KMS-11 (cell line): Measurements from ENCODE around the gene RBM4B.

Source experiments
- H2AFZ ChIP-seq: fragments of 200-600 bp; sonication (generic); 2 replicates; pipeline ENCODE4 v1.6.1; 2016; ENCODE audit warnings: antibody characterized with exemption, mixed run types, low read depth
- H3K27ac ChIP-seq: fragments of 200-600 bp; sonication (generic); 2 replicates; pipeline ENCODE4 v1.6.1; 2016; ENCODE audit warnings: mild to moderate bottlenecking, mixed run types
- H3K27me3 ChIP-seq: fragments of 200-600 bp; sonication (generic); 2 replicates; pipeline ENCODE4 v1.6.1; 2017; ENCODE audit warnings: mild to moderate bottlenecking, low read depth, mixed run types, moderate library complexity; ENCODE audit not compliant: insufficient read depth
- H3K36me3 ChIP-seq: fragments of 200-600 bp; sonication (generic); 2 replicates; pipeline ENCODE4 v1.6.1; 2017; ENCODE audit warnings: mild to moderate bottlenecking, mixed run types; ENCODE audit not compliant: insufficient read depth
- H3K4me1 ChIP-seq: fragments of 200-600 bp; sonication (generic); 2 replicates; pipeline ENCODE4 v1.6.1; 2016; ENCODE audit warnings: mild to moderate bottlenecking, low read depth, mixed run types; ENCODE audit not compliant: poor library complexity, severe bottlenecking
- H3K4me2 ChIP-seq: fragments of 200-600 bp; sonication (generic); 2 replicates; pipeline ENCODE4 v1.7.0; 2016; ENCODE audit warnings: mild to moderate bottlenecking, mixed run types
- H3K4me3 ChIP-seq: fragments of 200-600 bp; sonication (generic); IDR thresholded peaks from 2 replicates; pipeline ENCODE4 v1.6.1; 2017; ENCODE audit warnings: low read depth, low read length, mixed read lengths; ENCODE audit not compliant: insufficient read depth
- H3K79me2 ChIP-seq: fragments of 200-600 bp; sonication (generic); 2 replicates; pipeline ENCODE4 v1.6.1; 2016; ENCODE audit warnings: low read depth, mixed run types; ENCODE audit not compliant: insufficient read depth
- H3K9ac ChIP-seq: fragments of 200-600 bp; sonication (generic); 2 replicates; pipeline ENCODE4 v1.6.1; 2016; ENCODE audit warnings: mild to moderate bottlenecking, mixed run types
- H4K20me1 ChIP-seq: fragments of 200-600 bp; sonication (generic); 2 replicates; pipeline ENCODE4 v1.6.1; 2016; ENCODE audit warnings: mild to moderate bottlenecking, mixed run types; ENCODE audit not compliant: insufficient read depth
- CTCF ChIP-seq: fragments of 200-600 bp; sonication (generic); conservative IDR thresholded peaks from 2 replicates; pipeline ENCODE4 v1.6.1; 2017; ENCODE audit warnings: low read depth, mild to moderate bottlenecking, antibody characterized with exemption, low read length, moderate library complexity, mixed read lengths

Gene RBM4B

GRCh38 chr11:66691311-66691980, 13.8 kb upstream of the RBM4B start:
- H3K27me3 ChIP-seq: no peaks in the 10 kb centered on the region
- H3K79me2 ChIP-seq: no peaks in the 10 kb centered on the region
- H3K4me1 ChIP-seq: no peaks in the 10 kb centered on the region
- no peak overlapping the region for H2AFZ ChIP-seq
- H4K20me1 ChIP-seq: no peaks in the 10 kb centered on the region
- H3K4me3 ChIP-seq: no peak overlapping the region
- H3K36me3 ChIP-seq: no peaks in the 10 kb centered on the region
- H3K9ac ChIP-seq: no peak overlapping the region
- no peak overlapping the region for H3K4me2 ChIP-seq
- H3K27ac ChIP-seq: no peak overlapping the region
- TF ChIP-seq CTCF: no peak

DNA sequence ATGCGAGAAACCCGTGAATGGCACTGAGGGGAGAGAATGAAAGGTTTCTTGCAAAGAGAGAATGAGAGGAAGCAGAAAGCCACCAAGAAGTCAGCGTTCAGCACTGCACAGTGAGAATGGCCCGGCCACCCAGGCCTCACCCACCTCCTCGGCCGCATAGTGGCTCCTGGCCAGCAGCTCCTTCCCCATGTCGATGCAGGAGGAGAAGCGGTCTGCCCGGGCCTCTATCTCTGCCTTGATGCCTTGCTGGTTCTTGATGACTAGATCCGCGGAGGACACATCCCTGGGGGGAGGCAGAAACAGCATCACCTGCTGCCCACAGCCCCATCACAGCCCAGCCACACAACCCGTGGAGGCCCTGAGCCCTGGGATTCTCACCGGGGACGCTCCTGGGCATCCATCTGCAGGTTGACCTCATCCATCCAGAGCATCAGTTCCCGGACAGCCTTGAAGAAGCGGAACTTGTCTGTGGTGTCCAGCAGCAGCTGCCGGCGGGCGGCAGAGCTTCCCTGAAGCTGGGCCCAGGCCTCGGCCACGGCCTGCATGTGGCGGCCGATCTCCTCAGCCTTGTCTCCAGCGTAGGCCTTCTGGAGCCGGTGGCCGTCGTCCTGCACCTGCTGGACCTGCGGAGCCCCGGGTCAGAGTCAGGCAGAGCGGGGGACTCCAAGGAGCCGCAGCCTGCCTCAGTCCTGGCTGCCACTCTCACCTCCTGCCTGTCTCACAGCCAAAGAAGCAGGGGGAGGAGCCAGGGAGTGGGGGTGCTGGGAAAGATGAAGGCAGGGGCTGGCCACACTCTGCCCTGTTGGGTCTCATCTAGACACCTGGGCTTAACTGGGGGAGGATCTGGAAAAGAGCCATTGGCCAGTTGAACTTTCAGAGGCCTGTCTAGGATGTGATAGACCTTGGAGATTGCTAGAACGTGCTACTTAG, 12.2 kb upstream of the RBM4B start:
- H3K79me2 ChIP-seq: no peaks in the 10 kb centered on the region
- H3K27me3 ChIP-seq: no peaks in the 10 kb centered on the region
- no peaks in the 10 kb centered on the region for H4K20me1 ChIP-seq
- H3K4me2 ChIP-seq: no peak overlapping the region
- H3K4me1 ChIP-seq: no peaks in the 10 kb centered on the region
- H3K36me3 ChIP-seq: no peaks in the 10 kb centered on the region
- no peak overlapping the region for H3K9ac ChIP-seq
- no peak overlapping the region for H3K4me3 ChIP-seq
- no peak overlapping the region for H3K27ac ChIP-seq
- no peak for TF ChIP-seq CTCF
- no peak overlapping the region for H2AFZ ChIP-seq

GRCh38 chr11:66688561-66689534, 11.2 kb upstream of the RBM4B start:
- no peak for TF ChIP-seq CTCF
- Histone ChIP-seq H3K4me1 (no peaks in the 10 kb centered on the region), H3K27me3 (no peaks in the 10 kb centered on the region), H3K9ac (no peak overlapping the region), H3K79me2 (no peaks in the 10 kb centered on the region), H3K4me3 (no peak overlapping the region), H3K36me3 (no peaks in the 10 kb centered on the region), H3K27ac (no peak overlapping the region), H4K20me1 (no peaks in the 10 kb centered on the region), H2AFZ (no peak overlapping the region), H3K4me2 (no peak overlapping the region)

DNA sequence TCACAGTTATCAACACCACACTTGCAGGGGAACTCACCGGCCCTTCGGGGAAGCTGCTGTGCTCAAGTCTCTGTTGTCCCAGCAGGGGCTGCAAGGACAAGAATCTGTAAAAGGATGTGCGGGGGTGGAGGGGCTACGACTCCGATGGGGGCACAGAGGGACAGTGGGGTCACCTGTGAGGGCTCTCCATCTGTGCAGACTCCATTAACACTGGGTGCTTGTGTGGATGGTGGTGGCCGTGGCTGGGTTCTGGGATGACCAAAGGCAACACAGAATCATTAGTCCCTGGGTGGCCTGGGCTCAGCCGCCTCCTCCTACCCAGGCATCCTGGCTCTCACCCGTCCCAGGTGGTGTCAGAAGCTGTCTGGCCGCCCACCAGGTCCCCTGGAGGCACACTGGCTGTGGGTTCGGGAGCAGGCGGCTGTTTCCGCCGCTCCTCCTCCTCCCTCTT, 10.2 kb upstream of the RBM4B start:
- no peaks in the 10 kb centered on the region for H3K27me3 ChIP-seq
- no peak overlapping the region for H3K4me3 ChIP-seq
- no peaks in the 10 kb centered on the region for H3K79me2 ChIP-seq
- H3K36me3 ChIP-seq: no peaks in the 10 kb centered on the region
- H4K20me1 ChIP-seq: no peaks in the 10 kb centered on the region
- no peak overlapping the region for H2AFZ ChIP-seq
- no peaks in the 10 kb centered on the region for H3K4me1 ChIP-seq
- H3K4me2 ChIP-seq: no peak overlapping the region
- TF ChIP-seq CTCF: no peak
- H3K27ac ChIP-seq: no peak overlapping the region
- H3K9ac ChIP-seq: no peak overlapping the region
